BLaER1 (cell line): ENCODE measurements around the gene FAM98B.

Experiments
- H3K27ac ChIP-seq: shearing (Covaris generic); formaldehyde crosslinking; 2 replicates; pipeline ENCODE4 v1.8.1; 2022
- H3K27me3 ChIP-seq: shearing (Covaris generic); formaldehyde crosslinking; 2 replicates; pipeline ENCODE4 v1.8.1; 2022
- H3K36me3 ChIP-seq: shearing (Covaris generic); formaldehyde crosslinking; 2 replicates; pipeline ENCODE4 v1.8.1; 2022
- H3K4me1 ChIP-seq: shearing (Covaris generic); formaldehyde crosslinking; 2 replicates; pipeline ENCODE4 v1.8.1; 2022
- H3K4me2 ChIP-seq: shearing (Covaris generic); formaldehyde crosslinking; 2 replicates; pipeline ENCODE4 v1.8.1; 2022
- H3K4me3 ChIP-seq: shearing (Covaris generic); formaldehyde crosslinking; 2 replicates; pipeline ENCODE4 v1.8.1; 2022
- H3K9ac ChIP-seq: shearing (Covaris generic); formaldehyde crosslinking; 2 replicates; pipeline ENCODE4 v1.8.1; 2022
- H3K9me3 ChIP-seq: shearing (Covaris generic); formaldehyde crosslinking; 2 replicates; pipeline ENCODE4 v1.8.1; 2022
- H4K20me1 ChIP-seq: shearing (Covaris generic); formaldehyde crosslinking; 2 replicates; pipeline ENCODE4 v1.8.1; 2022
- Cebpa-rat ChIP-seq: shearing (Covaris generic); IDR thresholded peaks from 2 replicates; pipeline ENCODE4 v1.8.1; 2022

Gene FAM98B

DNA sequence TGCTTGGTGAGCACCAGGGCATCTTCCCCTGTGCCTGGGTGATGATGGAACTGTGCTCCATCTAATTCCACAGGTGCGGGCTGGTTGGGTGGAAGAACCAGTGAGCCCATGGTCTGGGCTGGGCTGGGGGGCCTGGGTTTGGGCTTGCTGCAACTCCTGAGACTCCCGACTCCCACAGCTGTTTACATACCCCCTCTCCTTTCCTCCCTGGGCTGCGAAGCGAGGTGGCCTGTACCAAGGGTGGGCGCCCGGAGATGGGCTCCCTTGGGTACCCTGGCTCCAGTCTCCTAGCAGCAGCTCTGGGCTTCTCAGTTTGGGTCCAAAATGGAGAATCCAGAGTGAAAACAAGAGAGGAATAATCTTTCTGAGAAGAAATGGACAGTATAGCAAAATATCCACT lies 5.6 kb downstream of the FAM98B start:
- Histone ChIP-seq H3K4me2 (no peak overlapping the region), H3K4me3 (no peak overlapping the region), H3K9ac (no peak overlapping the region), H3K9me3 (no peaks in the 10 kb centered on the region), H3K4me1 (peaks cover 15% of the 10 kb centered on the region), H3K27me3 (no peaks in the 10 kb centered on the region), H4K20me1 (peaks cover 100% of the 10 kb centered on the region), H3K36me3 (peaks cover 27% of the 10 kb centered on the region), H3K27ac (no peak overlapping the region)
- TF ChIP-seq Cebpa-rat = no peak

DNA sequence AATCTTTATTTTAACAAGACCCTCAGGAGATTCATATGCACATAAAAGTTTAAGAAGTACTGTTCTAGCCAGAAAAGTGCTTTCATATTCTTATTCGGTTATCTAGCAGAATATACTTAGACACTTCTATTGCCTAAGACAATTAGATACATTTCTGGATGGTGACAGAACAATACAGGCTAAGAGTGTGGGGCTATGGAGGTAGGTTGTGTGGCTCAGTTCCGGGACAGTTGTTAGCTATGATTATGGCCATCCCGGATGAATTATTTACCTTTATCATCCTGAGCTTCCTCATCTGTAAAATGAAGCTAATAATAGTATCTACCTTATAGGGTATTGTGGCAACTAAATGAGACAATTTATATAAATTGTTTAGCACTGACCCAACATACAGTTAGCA lies 6.6 kb downstream of the FAM98B start:
- no peak overlapping the region for H3K4me2 ChIP-seq

DNA sequence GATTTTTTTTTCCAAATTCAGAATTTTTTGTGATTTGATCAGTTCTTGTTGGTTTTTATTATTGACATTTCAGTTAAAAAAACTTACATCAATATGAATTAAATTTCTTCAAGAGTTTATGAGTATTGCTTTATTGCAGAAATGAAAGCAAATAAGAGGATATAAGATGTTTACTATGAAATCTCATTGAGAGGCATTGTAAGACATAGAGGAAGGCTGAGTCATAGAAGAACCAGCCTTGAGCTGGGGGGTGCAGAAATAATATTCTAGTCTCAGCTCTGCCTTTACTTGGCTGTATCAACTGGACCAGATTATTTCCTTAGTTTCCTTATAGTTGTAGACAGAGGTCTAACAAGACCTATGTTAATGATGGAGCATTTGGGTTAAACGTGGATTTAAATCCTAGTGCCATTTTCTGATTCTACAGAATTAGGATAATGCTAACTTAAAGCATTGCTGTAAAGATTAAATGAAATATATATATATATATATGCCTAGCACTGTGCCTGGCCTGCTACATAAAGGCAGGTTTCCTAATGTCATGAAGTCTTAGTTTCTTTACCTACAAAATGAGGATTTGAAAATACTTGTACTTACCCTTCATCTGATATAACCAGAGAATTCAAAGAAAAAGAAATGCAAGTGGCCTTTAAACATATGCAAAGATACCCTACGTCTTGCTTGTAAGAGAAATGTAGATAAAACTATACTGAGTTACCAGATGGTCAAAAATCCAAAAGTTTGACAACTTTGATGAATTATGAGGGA lies 7.3 kb downstream of the FAM98B start:
- no peaks in the 10 kb centered on the region; the same call in 1 of the 2 replicates for H3K4me1 ChIP-seq
- no peak overlapping the region for H3K9ac ChIP-seq
- peaks cover 27% of the 10 kb centered on the region for H3K36me3 ChIP-seq
- H3K4me3 ChIP-seq = no peak overlapping the region
- H3K27me3 ChIP-seq = no peaks in the 10 kb centered on the region
- no peaks in the 10 kb centered on the region for H3K9me3 ChIP-seq
- TF ChIP-seq Cebpa-rat = no peak
- H3K27ac ChIP-seq = no peak overlapping the region
- no peak overlapping the region for H3K4me2 ChIP-seq
- peaks cover 99% of the 10 kb centered on the region for H4K20me1 ChIP-seq

More for the DNA sequence above, 6.6 kb downstream of the FAM98B start:
- no peak overlapping the region for H3K9ac ChIP-seq
- H3K27me3 ChIP-seq = no peaks in the 10 kb centered on the region
- H3K27ac ChIP-seq = no peak overlapping the region
- no peaks in the 10 kb centered on the region for H3K9me3 ChIP-seq
- H3K4me1 ChIP-seq = peaks cover 7% of the 10 kb centered on the region
- TF ChIP-seq Cebpa-rat = no peak
- no peak overlapping the region for H3K4me3 ChIP-seq
- peaks cover 99% of the 10 kb centered on the region for H4K20me1 ChIP-seq
- peaks cover 27% of the 10 kb centered on the region for H3K36me3 ChIP-seq

DNA sequence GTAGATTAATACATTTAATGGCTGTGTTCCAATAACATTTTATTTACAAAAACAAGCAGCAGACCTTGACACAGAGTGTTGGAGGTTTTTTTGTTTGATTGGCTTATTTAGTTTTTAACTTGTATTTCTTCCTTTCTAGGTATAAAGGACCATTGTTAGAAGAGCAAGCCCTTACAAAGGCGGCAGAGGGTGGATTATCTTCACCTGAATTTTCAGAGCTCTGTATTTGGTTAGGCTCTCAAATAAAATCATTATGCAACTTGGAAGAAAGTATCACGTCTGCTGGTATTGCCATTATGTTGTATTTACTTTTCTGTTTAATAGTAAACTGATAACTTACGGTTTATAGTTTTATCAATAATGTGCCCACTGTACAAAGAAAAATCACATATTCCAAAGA lies 10.0 kb downstream of the FAM98B start:
- no peak for TF ChIP-seq Cebpa-rat
- H3K27me3 ChIP-seq = no peaks in the 10 kb centered on the region
- no peak overlapping the region for H3K4me3 ChIP-seq
- peaks cover 23% of the 10 kb centered on the region for H3K36me3 ChIP-seq
- no peak overlapping the region for H3K27ac ChIP-seq
- no peaks in the 10 kb centered on the region for H3K4me1 ChIP-seq
- H3K4me2 ChIP-seq = no peak overlapping the region
- H3K9me3 ChIP-seq = no peaks in the 10 kb centered on the region
- no peak overlapping the region for H3K9ac ChIP-seq
- H4K20me1 ChIP-seq = peaks cover 79% of the 10 kb centered on the region

DNA sequence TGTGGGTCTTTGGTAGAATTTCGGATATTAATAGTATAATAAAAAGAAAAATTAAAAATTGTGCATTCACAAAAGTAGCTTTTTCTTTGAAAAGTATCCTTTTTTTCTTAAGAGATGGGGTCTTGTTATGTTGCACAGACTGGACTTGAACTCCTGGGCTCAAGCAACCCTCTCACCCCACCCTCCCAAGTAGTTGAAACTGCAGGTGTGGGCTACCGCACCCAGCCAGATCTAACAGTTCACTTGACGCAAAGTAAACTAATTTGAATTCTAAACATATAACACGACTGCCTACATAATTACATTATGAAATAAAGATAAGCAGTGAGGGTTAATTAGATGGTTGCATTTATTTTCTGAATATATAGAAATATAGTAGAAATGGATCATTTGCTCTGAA lies 10.7 kb downstream of the FAM98B start:
- no peaks in the 10 kb centered on the region for H3K27me3 ChIP-seq

DNA sequence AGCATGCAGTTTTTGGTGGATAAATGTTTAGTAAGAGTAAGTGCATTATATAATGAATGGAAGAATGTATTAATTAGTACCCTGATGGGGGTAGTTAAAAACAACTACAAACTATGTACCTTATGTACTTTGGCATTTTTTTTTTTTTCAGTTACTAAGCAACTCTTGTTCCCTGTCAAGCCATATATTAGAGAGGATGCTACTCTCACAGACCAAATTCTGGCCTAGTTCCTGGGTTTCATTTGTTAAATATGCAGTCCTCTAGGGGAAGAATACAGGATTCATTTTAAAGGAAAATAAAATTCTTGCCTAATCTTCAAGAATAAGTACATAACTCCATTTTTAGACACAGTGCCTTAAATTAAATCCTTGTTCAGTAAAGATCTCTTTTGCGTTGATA lies 16.9 kb downstream of the FAM98B start:
- no peak overlapping the region for H3K27ac ChIP-seq
- H3K4me2 ChIP-seq = no peak overlapping the region
- TF ChIP-seq Cebpa-rat = no peak
- peaks cover 49% of the 10 kb centered on the region for H3K36me3 ChIP-seq
- peaks cover 21% of the 10 kb centered on the region; the same call in 1 of the 2 replicates for H4K20me1 ChIP-seq
- H3K9me3 ChIP-seq = no peaks in the 10 kb centered on the region
- H3K4me3 ChIP-seq = no peak overlapping the region
- H3K4me1 ChIP-seq = no peaks in the 10 kb centered on the region
- no peaks in the 10 kb centered on the region for H3K27me3 ChIP-seq
- H3K9ac ChIP-seq = no peak overlapping the region

More for the DNA sequence above, 10.7 kb downstream of the FAM98B start:
- Histone ChIP-seq H3K9ac (no peak overlapping the region), H3K9me3 (no peaks in the 10 kb centered on the region), H3K4me2 (no peak overlapping the region), H3K27ac (no peak overlapping the region), H3K4me1 (no peaks in the 10 kb centered on the region), H4K20me1 (peaks cover 79% of the 10 kb centered on the region), H3K4me3 (no peak overlapping the region), H3K36me3 (peaks cover 20% of the 10 kb centered on the region)
- no peak for TF ChIP-seq Cebpa-rat

DNA sequence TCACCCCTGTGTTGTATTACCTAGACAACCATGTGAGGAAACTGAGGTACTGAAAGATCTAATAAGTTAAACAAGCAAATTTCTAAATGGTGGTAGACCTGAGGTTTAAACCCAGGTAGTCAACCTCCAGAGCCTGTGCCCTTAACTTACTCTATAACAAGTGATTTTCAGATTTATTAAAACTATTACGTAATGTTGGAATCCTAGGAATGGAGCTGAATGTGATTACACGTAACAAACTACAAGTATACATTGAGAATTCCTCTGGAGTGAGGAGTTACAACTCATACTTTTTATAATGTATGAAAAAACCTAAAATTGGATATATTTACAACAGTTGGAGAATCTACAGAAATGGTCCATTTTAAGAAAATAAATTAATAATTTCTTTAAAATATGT lies 18.0 kb downstream of the FAM98B start:
- no peak overlapping the region for H3K4me2 ChIP-seq
- no peaks in the 10 kb centered on the region for H3K27me3 ChIP-seq
- peak; percentile 41; the same call in 1 of the 2 replicates for TF ChIP-seq Cebpa-rat
- no peak overlapping the region for H3K9ac ChIP-seq
- H3K36me3 ChIP-seq = peaks cover 58% of the 10 kb centered on the region
- H3K9me3 ChIP-seq = no peaks in the 10 kb centered on the region
- no peak overlapping the region for H3K4me3 ChIP-seq
- H3K4me1 ChIP-seq = no peaks in the 10 kb centered on the region
- H3K27ac ChIP-seq = no peak overlapping the region
- H4K20me1 ChIP-seq = peaks cover 10% of the 10 kb centered on the region; the same call in 1 of the 2 replicates

DNA sequence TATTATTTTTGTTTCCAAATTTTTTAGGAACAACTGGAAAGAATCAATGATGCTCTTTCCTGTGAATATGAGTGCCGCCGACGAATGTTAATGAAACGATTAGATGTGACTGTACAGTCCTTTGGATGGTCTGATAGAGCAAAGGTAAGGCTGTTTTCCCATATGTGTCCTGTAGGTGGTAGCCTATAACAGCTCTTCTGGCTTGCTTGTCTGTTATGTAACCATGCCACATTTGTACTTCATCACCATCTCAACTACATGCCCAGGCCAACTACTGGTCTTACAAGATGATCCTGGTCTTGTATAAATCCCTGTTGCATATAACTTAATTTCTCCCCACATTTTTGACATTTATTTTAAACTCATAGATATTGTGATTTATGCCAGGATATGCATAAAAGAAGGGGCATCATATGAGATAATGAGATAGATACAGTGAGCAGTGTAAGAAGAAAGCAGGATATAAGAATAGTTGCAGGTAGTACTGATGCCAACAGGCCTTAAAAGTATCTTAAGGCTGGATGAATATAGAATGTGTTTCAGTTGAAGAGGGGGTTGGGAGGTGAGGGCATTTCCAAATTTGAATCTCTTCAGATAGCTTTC lies 20.3 kb downstream of the FAM98B start:
- Histone ChIP-seq H3K27ac (no peak overlapping the region), H3K4me1 (peaks cover 1% of the 10 kb centered on the region; the same call in 1 of the 2 replicates), H4K20me1 (peaks cover 7% of the 10 kb centered on the region; the same call in 1 of the 2 replicates), H3K27me3 (no peaks in the 10 kb centered on the region), H3K4me2 (no peak overlapping the region), H3K9me3 (no peaks in the 10 kb centered on the region), H3K4me3 (no peak overlapping the region), H3K9ac (no peak overlapping the region), H3K36me3 (peaks cover 57% of the 10 kb centered on the region)
- no peak for TF ChIP-seq Cebpa-rat

DNA sequence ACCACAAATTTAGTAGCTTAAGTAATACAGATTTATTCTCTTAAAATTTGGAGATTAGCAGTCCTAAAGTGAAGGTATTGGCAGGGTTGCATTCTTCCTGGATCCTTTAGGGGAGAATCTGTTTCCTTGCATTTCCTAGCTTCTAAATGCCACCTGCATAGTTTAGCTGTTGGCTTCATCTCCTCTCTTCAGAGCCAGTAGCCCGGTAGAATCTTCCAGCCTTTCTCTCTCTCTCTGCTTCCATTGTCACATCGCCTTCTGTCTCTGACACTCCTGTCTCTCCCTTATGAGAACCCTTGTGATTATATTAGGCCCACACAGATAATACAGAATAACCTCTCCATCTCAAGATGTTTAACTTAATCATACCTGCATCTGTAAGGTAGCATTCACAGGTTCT lies 21.4 kb downstream of the FAM98B start:
- H3K36me3 ChIP-seq = peaks cover 51% of the 10 kb centered on the region
- no peak overlapping the region for H3K4me2 ChIP-seq
- no peak overlapping the region for H3K4me3 ChIP-seq
- H3K9ac ChIP-seq = no peak overlapping the region
- no peaks in the 10 kb centered on the region for H3K27me3 ChIP-seq
- H3K9me3 ChIP-seq = no peaks in the 10 kb centered on the region
- no peak for TF ChIP-seq Cebpa-rat
- H3K4me1 ChIP-seq = peaks cover 13% of the 10 kb centered on the region; the same call in 1 of the 2 replicates
- no peaks in the 10 kb centered on the region; the same call in 1 of the 2 replicates for H4K20me1 ChIP-seq
- H3K27ac ChIP-seq = no peak overlapping the region

DNA sequence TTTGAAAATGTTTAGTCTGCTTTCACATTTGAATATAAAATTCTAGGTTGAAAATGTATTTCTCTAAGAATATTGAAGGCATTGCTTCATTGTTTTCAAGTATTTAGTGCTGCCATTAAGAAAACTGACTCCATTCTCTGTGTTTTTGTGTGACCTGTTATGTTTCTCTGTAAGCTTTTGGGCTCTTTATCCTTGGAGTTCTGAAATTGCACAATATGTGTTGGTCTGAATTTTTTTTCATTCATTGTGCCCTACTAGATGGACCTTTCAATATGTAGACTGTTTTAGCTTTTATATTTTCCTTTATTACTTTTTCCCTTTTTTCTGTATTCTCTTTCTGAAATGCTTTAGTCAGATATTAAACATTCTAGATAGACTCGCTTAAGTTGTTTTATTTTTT lies 22.2 kb downstream of the FAM98B start:
- H3K4me2 ChIP-seq = no peak overlapping the region
- H3K9ac ChIP-seq = no peak overlapping the region
- H3K4me1 ChIP-seq = peaks cover 13% of the 10 kb centered on the region; the same call in 1 of the 2 replicates
- H3K36me3 ChIP-seq = peaks cover 47% of the 10 kb centered on the region
- no peaks in the 10 kb centered on the region for H3K9me3 ChIP-seq
- H3K27me3 ChIP-seq = no peaks in the 10 kb centered on the region
- no peak overlapping the region for H3K4me3 ChIP-seq
- no peak overlapping the region for H3K27ac ChIP-seq
- TF ChIP-seq Cebpa-rat = no peak
- no peaks in the 10 kb centered on the region; the same call in 1 of the 2 replicates for H4K20me1 ChIP-seq
